ENCODE measurements around the gene IZUMO3.
A peak's percentile ranks its signal among the peaks of the same experiment; 100 is the strongest.
"Not testable (repeated sequence)": the region's sequence is repeated elsewhere in the genome, so short reads cannot be mapped to it uniquely, and the experiment has no call there.

The IZUMO3 gene, protein sequence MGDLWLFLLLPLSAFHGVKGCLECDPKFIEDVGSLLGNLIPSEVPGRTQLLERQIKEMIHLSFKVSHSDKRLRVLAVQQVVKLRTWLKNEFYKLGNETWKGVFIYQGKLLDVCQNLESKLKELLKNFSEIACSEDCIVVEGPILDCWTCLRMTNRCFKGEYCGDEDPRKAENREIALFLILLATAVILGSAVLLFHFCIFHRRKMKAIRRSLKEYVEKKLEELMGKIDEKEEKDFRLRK

DNA sequence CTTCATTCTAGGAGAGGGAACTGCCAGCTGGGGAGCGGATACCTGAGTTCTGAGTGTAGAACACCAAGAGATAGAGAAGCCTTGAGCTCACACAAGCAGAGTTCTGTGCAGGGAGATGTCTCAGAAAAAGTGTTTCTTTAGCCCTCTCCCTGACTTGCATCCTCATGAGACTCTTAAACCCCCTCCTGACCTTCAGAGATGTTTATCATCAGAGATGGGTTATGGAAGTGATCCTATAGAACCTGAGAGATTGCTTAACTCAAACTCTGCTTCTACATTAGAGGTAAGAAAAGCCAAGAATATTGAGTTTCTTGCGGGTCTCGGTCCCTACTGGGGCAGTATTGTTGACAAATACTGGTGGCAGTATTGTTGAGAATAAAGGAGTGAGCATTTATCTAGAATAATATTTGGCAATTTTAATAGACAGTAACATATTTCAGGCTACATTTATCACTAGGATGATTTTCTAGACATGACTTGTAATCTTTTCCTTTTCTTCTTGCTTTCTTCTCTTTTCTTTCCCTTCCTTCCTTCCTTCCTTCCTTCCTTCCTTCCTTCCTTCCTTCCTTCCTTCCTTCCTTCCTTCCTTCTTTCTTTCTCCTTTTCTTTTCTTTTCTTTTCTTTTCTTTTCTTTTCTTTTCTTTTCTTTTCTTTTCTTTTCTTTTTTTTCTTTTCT is at the start of gene IZUMO3:
Gene IZUMO3 (minus strand): TSS at position 51 of the 676 bp plus-strand sequence. CDS start 248 bp downstream, outside the sequence.
- TF ChIP-seq, protein P1, sequence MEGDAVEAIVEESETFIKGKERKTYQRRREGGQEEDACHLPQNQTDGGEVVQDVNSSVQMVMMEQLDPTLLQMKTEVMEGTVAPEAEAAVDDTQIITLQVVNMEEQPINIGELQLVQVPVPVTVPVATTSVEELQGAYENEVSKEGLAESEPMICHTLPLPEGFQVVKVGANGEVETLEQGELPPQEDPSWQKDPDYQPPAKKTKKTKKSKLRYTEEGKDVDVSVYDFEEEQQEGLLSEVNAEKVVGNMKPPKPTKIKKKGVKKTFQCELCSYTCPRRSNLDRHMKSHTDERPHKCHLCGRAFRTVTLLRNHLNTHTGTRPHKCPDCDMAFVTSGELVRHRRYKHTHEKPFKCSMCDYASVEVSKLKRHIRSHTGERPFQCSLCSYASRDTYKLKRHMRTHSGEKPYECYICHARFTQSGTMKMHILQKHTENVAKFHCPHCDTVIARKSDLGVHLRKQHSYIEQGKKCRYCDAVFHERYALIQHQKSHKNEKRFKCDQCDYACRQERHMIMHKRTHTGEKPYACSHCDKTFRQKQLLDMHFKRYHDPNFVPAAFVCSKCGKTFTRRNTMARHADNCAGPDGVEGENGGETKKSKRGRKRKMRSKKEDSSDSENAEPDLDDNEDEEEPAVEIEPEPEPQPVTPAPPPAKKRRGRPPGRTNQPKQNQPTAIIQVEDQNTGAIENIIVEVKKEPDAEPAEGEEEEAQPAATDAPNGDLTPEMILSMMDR (IDR thresholded peaks at IDR 0.05; ENCODE audit: unreplicated experiment in 3 of 3) = no peak
- Mint-ChIP-seq H3K27ac (peak within 1 kb of the TSS in 1 of 3 experiments; percentile 27), H3K36me3 (ENCODE audit: low read depth) (no peaks in the 10 kb centered on the region), H3K4me3 (no peak within 1 kb of the TSS), H3K27me3 (ENCODE audit: low read depth) (no peaks in the 10 kb centered on the region), H3K4me1 (peaks cover 10% of the 10 kb centered on the region), H3K9me3 (no peaks in the 10 kb centered on the region)

DNA sequence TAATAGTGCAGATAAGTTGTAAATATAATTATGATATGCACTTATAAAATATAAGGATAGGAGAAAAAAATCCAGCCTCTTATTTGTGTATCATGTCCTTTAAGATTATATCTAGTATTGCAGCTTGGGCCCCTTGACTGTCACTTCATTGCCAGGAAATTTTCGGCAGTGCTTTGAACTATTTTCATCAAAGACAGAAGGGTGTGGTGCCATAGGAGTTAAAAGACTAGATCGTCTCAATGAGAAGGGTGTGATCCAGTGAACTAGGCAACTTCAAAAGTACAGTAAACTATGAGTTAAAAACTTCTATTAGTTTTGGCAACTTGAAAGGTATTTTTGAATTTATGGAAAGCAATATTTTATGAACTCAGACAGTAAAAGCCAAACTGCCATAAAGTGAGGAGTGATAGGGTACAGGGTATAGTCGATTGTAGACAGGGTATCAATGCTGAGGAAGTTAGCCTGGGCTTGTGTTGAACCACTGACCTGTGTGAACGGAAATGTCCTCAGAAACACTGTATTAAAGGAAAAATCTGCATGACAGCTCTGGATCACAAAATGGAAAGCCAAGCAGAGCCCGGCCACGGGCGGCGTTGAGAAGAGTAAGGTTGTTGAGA is 48.6 kb upstream of the IZUMO3 start:
- TF ChIP-seq, protein P1 (IDR thresholded peaks at IDR 0.05; ENCODE audit: unreplicated experiment in 3 of 3) = no peak
- H3K4me3 Mint-ChIP-seq = no peak overlapping the region
- H3K9me3 Mint-ChIP-seq = no peaks in the 10 kb centered on the region
- H3K36me3 Mint-ChIP-seq (ENCODE audit: low read depth) = no peaks in the 10 kb centered on the region
- H3K27ac Mint-ChIP-seq = no peak overlapping the region
- H3K4me1 Mint-ChIP-seq = no peaks in the 10 kb centered on the region
- no peaks in the 10 kb centered on the region for H3K27me3 Mint-ChIP-seq (ENCODE audit: low read depth)

DNA sequence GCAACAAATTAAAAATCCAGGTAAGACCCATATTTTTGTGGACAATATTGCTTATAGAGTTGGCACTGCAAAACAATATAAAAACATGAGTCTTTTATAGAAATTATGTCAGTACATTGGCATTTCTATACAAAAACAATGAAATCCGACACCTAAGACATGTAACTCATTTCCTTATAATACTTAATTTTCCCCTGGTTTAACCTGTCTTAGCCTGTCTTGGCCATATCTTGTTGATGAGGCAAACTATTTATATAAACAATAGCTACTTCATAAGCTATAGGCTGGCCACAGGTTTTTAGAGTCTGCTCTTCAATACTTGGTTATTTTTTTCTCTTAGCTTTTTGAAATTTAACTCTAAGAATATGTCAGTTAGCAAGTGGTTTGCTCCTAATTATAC is 44.7 kb upstream of the IZUMO3 start:
- TF ChIP-seq, protein P1 (IDR thresholded peaks at IDR 0.05; ENCODE audit: unreplicated experiment in 3 of 3) = no peak
- H3K4me3 Mint-ChIP-seq = no peak overlapping the region
- no peaks in the 10 kb centered on the region for H3K27me3 Mint-ChIP-seq (ENCODE audit: low read depth)
- H3K9me3 Mint-ChIP-seq = peaks cover 10% of the 10 kb centered on the region
- no peaks in the 10 kb centered on the region for H3K4me1 Mint-ChIP-seq
- no peaks in the 10 kb centered on the region for H3K36me3 Mint-ChIP-seq (ENCODE audit: low read depth)
- no peak overlapping the region for H3K27ac Mint-ChIP-seq

DNA sequence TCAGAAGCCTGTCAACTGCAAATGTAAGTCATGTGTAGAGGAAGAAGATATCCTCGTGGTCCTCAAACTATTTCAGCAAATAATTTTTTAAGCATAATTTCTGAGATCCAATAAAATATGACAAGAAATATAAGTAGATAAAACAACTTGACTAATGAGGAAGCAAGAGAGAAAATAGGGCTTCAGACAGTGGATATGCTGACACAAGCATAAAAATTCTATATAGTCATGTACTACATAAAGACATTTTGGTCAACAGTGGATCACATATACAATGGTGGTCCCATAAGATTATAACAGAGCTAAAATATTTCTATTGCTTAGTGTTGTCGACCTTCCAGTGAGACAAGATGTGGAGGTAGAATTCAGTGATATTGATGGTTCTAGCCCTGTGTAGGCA is 42.2 kb upstream of the IZUMO3 start:
- H3K9me3 Mint-ChIP-seq = peaks cover 15% of the 10 kb centered on the region
- H3K4me1 Mint-ChIP-seq = no peaks in the 10 kb centered on the region
- no peak overlapping the region for H3K4me3 Mint-ChIP-seq
- H3K36me3 Mint-ChIP-seq (ENCODE audit: low read depth) = no peaks in the 10 kb centered on the region
- TF ChIP-seq, protein P1 (IDR thresholded peaks at IDR 0.05; ENCODE audit: unreplicated experiment in 3 of 3) = no peak
- H3K27ac Mint-ChIP-seq = no peak overlapping the region
- no peaks in the 10 kb centered on the region for H3K27me3 Mint-ChIP-seq (ENCODE audit: low read depth)

DNA sequence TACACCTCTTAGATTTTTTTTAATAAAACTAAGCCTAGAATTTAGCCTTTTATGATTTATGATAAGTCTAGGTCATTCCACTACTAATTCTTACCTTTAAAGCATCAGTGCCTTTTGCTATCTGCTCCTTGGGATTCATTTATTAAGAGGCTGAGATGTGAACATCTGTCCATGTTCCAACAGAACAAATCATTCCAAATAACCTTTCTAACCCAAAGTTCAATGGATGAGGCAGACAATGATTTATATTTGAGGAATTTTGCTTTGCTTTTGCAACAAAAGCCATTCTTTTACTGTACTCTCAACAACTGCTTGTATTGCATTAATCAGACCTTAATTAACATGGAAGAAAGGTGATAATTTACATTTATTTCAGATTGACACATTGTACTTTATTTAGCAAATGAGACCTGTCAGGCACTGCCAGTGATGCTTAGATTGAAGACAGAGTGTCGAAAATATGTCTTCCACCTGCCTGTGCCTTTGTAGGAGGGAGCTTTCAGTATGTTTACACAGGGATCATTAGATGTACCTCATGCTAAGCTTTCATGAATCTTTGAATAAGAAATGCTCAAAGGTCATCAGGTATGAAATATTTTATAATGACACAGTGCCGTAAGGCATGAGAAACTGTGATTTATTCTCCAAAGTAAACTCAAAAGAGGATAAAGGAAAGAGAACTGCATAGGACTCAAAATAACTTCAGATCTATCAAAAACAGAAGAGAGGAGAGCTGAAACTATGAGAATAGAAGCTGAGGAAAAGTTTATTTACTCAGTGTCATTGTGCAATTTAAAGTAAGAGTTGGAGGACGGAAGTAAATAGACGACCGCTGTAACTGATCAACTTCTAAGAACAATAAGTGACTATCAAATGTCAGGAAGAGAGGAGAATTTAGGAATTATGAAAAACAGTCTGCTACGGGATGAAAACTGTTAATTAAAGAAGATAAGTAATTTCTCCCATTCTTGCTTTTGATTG is 36.7 kb upstream of the IZUMO3 start:
- TF ChIP-seq, protein P1 (IDR thresholded peaks at IDR 0.05; ENCODE audit: unreplicated experiment in 3 of 3) = no peak
- Mint-ChIP-seq H3K4me1 (no peaks in the 10 kb centered on the region), H3K36me3 (ENCODE audit: low read depth) (no peaks in the 10 kb centered on the region), H3K4me3 (no peak overlapping the region), H3K9me3 (peaks cover 22% of the 10 kb centered on the region), H3K27ac (no peak overlapping the region), H3K27me3 (ENCODE audit: low read depth) (no peaks in the 10 kb centered on the region)

DNA sequence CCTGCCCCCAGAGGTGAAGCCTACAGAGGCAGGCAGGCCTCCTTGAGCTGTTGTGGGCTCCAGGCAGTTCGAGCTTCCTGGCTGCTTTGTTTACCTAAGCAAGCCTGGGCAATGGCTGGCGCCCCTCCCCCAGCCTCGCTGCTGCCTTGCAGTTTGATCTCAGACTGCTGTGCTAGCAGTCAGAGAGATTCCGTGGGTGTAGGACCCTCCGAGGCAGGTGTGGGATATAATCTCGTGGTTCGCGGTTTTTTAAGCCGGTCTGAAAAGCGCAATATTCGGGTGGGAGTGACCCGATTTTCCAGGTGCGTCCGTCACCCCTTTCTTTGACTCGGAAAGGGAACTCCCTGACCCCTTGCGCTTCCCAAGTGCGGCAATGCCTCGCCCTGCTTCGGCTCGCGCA is 34.3 kb upstream of the IZUMO3 start:
- H3K27me3 Mint-ChIP-seq (ENCODE audit: low read depth); H3K36me3 Mint-ChIP-seq (ENCODE audit: low read depth); H3K27ac Mint-ChIP-seq; H3K4me1 Mint-ChIP-seq: not testable (repeated sequence)
- H3K9me3 Mint-ChIP-seq = peaks cover 11% of the 10 kb centered on the region
- peak overlapping the region in 1 of 3 experiments; percentile 43 for H3K4me3 Mint-ChIP-seq
